ENCODE results near the gene CDH13.

Gene CDH13

GRCh38 chr16:83835586-83836566, 1209.1 kb downstream of the CDH13 start:
- DNase-seq (ENCODE audit: low read depth in 2 of 2): no peak

- DNase-seq (ENCODE audit: low read depth in 2 of 2): no peak
These were observed 1210.8 kb downstream of the CDH13 start for GRCh38 chr16:83837566-83837965.

- no peak for DNase-seq (ENCODE audit: low read depth in 2 of 2)
These were observed 1211.4 kb downstream of the CDH13 start for GRCh38 chr16:83838151-83838550.

GRCh38 chr16:83839561-83839960, 1212.8 kb downstream of the CDH13 start:
- no peak for DNase-seq (ENCODE audit: low read depth in 2 of 2)

- DNase-seq (ENCODE audit: low read depth in 2 of 2): no peak
These were observed 1213.4 kb downstream of the CDH13 start for GRCh38 chr16:83840060-83840617.

GRCh38 chr16:83842291-83842690, 1215.5 kb downstream of the CDH13 start:
- no peak for DNase-seq (ENCODE audit: low read depth in 2 of 2)

- no peak for DNase-seq (ENCODE audit: low read depth in 2 of 2)
These were observed 1216.2 kb downstream of the CDH13 start for GRCh38 chr16:83842756-83843507.

- DNase-seq (ENCODE audit: low read depth in 2 of 2): no peak
These were observed 1216.9 kb downstream of the CDH13 start for GRCh38 chr16:83843657-83844056.

GRCh38 chr16:83845263-83845662, 1218.5 kb downstream of the CDH13 start:
- DNase-seq (ENCODE audit: low read depth in 2 of 2): no peak

GRCh38 chr16:83847371-83848225, 1220.8 kb downstream of the CDH13 start:
- no peak for DNase-seq (ENCODE audit: low read depth in 2 of 2)

- no peak for DNase-seq (ENCODE audit: low read depth in 2 of 2)
These were observed 1222.7 kb downstream of the CDH13 start for GRCh38 chr16:83849421-83849820.
